ENCODE measurements around the gene SLAMF7. TPM values are rescaled to one million over a fixed set of nuclear protein-coding genes. Genes with fewer than 3 reads are reported as not detected.

Gene SLAMF7
- total and polyA plus RNA-seq, 4 donors, result 0.80 to 2.9 (median 1.1) TPM

- H3K27me3 ChIP-seq (ENCODE audit: control insufficient read depth in 4 of 4, insufficient read depth in 4 of 4, low read length in 3 of 4), result no peaks in the 10 kb centered on the region
- TF ChIP-seq ATF3 (IDR thresholded peaks at IDR 0.05) (no peak), CTCF (IDR thresholded peaks at IDR 0.05; ENCODE audit: low read depth, low read length, missing input control) (no peak)
These were observed 33.3 kb downstream of the SLAMF7 start for GRCh38 chr1:160772331-160772730.

GRCh38 chr1:160773093-160773492 is 34.0 kb downstream of the SLAMF7 start:
- H3K4me3 ChIP-seq (ENCODE audit: low read depth in 1 of 3, low read length in 3 of 3), result no peak overlapping the region
- H3K27me3 ChIP-seq (ENCODE audit: control insufficient read depth in 4 of 4, insufficient read depth in 4 of 4, low read length in 3 of 4), result no peaks in the 10 kb centered on the region
- H3K36me3 ChIP-seq (ENCODE audit: control insufficient read depth in 4 of 4, insufficient read depth in 3 of 4, low read depth in 1 of 4, low read length in 3 of 4), result no peaks in the 10 kb centered on the region
- DNase-seq (ENCODE audit: low spot score), result no peak
- 84% methylated on average over 3 of the region's 3 CpGs for WGBS
- TF ChIP-seq YY1 (IDR thresholded peaks at IDR 0.05), result no peak
- TF ChIP-seq HNF4G (IDR thresholded peaks at IDR 0.05), result no peak
- no peak for TF ChIP-seq FOXA2 (IDR thresholded peaks at IDR 0.05)
- TF ChIP-seq EGR1 (IDR thresholded peaks at IDR 0.05; ENCODE audit: low read depth in 2 of 2), result no peak
- TF ChIP-seq RXRA (IDR thresholded peaks at IDR 0.05), result no peak
- no peak for TF ChIP-seq CTCF (IDR thresholded peaks at IDR 0.05; ENCODE audit: low read depth, low read length, missing input control)
- no peak for TF ChIP-seq MAX (IDR thresholded peaks at IDR 0.05)
- no peak for TF ChIP-seq RAD21 (IDR thresholded peaks at IDR 0.05)
- no peak for TF ChIP-seq JUND (IDR thresholded peaks at IDR 0.05)
- TF ChIP-seq HNF4A (conservative IDR thresholded peaks at IDR 0.05), result no peak
- TF ChIP-seq NR2F2 (IDR thresholded peaks at IDR 0.05), result no peak
- no peak for TF ChIP-seq ATF3 (IDR thresholded peaks at IDR 0.05)
- no peak for TF ChIP-seq FOXA1 (IDR thresholded peaks at IDR 0.05)
- TF ChIP-seq ZBTB33 (IDR thresholded peaks at IDR 0.05), result no peak
- no peak overlapping the region for H3K27ac ChIP-seq (ENCODE audit: low read depth in 1 of 2, low read length in 2 of 2)
- no peaks in the 10 kb centered on the region for H3K4me1 ChIP-seq (ENCODE audit: control insufficient read depth in 4 of 4, insufficient read depth in 4 of 4, low read length in 3 of 4)
- H3K9me3 ChIP-seq (ENCODE audit: control insufficient read depth in 4 of 4, low read length in 3 of 4), result no peaks in the 10 kb centered on the region
- H3K9ac ChIP-seq (ENCODE audit: low read depth in 1 of 2, low read length in 2 of 2), result no peak overlapping the region

More at GRCh38 chr1:160772331-160772730, 33.3 kb downstream of the SLAMF7 start:
- Histone ChIP-seq H3K27ac (ENCODE audit: low read depth in 1 of 2, low read length in 2 of 2) (no peak overlapping the region), H3K9me3 (ENCODE audit: control insufficient read depth in 4 of 4, low read length in 3 of 4) (no peaks in the 10 kb centered on the region), H3K4me1 (ENCODE audit: control insufficient read depth in 4 of 4, insufficient read depth in 4 of 4, low read length in 3 of 4) (peaks cover 0 to 5% (median 0%) of the 10 kb centered on the region in 4 donors), H3K36me3 (ENCODE audit: control insufficient read depth in 4 of 4, insufficient read depth in 3 of 4, low read depth in 1 of 4, low read length in 3 of 4) (no peaks in the 10 kb centered on the region), H3K4me3 (ENCODE audit: low read depth in 1 of 3, low read length in 3 of 3) (no peak overlapping the region), H3K9ac (ENCODE audit: low read depth in 1 of 2, low read length in 2 of 2) (no peak overlapping the region)
- no peak for DNase-seq (ENCODE audit: low spot score)
- 96% methylated on average over 1 of the region's 1 CpG for WGBS

Measured in liver (tissue), 9 donors.